HCT116 (cell line): ENCODE measurements around the gene BICD2. TPM values are rescaled to one million over a fixed set of nuclear protein-coding genes. Genes with fewer than 3 reads are reported as not detected.

Experiments
- ATAC-seq: fragments of 200-7000 bp; cut with Tn5 transposase; 2 replicates; pipeline ENCODE4 v1.9.1; 2020; ENCODE audit warnings: mild to moderate bottlenecking, moderate library complexity
- BruUV-seq: library from RNA; stranded (reverse); fragments of 400-500 nt; replicated peaks from 2 replicates; lab custom pipeline; 2021; lab: Mats Ljungman, UMichigan
- CTCF ChIA-PET: fragments of 300-600 bp; sonication (Branson Sonifier 250); formaldehyde crosslinking; loops from one replicate; lab custom pipeline; 2021; ENCODE audit warnings: antibody characterized with exemption; lab: Charles Lee
- POLR2A ChIA-PET: fragments of 300-600, 350-600 bp; sonication (Branson Sonifier 250); formaldehyde crosslinking; loops from one replicate; lab custom pipeline; 2021; ENCODE audit warnings: antibody characterized with exemption; lab: Charles Lee
- RAD21 ChIA-PET, 2 experiments: fragments of 300-600 bp; sonication (Branson Sonifier 250); formaldehyde crosslinking; loops; one replicate each; lab custom pipeline; 2023; ENCODE audit warnings: low total read pairs in 2 of 2; ENCODE audit not compliant: uncharacterized antibody in 2 of 2, unreplicated experiment in 2 of 2, low non-redundant PET in 1 of 2; lab: Charles Lee
- DNase-seq: peaks from one replicate; pipeline ENCODE4 v3.0.0-alpha.2; 2010; ENCODE audit warnings: low read depth, low spot score
- H2AFZ ChIP-seq: fragments of 200-600 bp; shearing (Covaris generic), sonication (generic); 2 replicates; pipeline ENCODE4 v1.6.1; 2017; ENCODE audit warnings: low read depth, mixed run types, mixed read lengths, antibody characterized with exemption, low read length; ENCODE audit not compliant: poor library complexity, severe bottlenecking
- H3K27ac ChIP-seq: 2 replicates; pipeline ENCODE4 v1.5.1; 2012; ENCODE audit warnings: low read depth, low read length
- H3K27me3 ChIP-seq: fragments of 200-600 bp; sonication (generic); 2 replicates; pipeline ENCODE4 v1.6.1; 2016; ENCODE audit warnings: mixed run types, low read length, mixed read lengths; ENCODE audit not compliant: insufficient read depth
- H3K36me3 ChIP-seq, 2 experiments: fragments of 200-500 bp in 1 of 2; fragments of 200-600 bp in 1 of 2; sonication (Bioruptor generic) in 1 of 2; sonication (generic) in 1 of 2; 2 replicates each; pipeline versions ENCODE4 v1.5.1 to v1.6.1; 2014 to 2016; ENCODE audit warnings: low read length in 2 of 2, inconsistent platforms in 1 of 2, mixed read lengths in 1 of 2, mixed run types in 1 of 2; ENCODE audit not compliant: insufficient read depth in 2 of 2, control insufficient read depth in 1 of 2
- H3K4me1 ChIP-seq, 2 experiments: fragments of 200-600 bp in 1 of 2; sonication (generic) in 1 of 2; 2 replicates each; pipeline versions ENCODE4 v1.5.1 to v1.6.1; 2012 to 2017; ENCODE audit warnings: low read length in 2 of 2, inconsistent platforms in 1 of 2, mild to moderate bottlenecking in 1 of 2, mixed read lengths in 1 of 2, mixed run types in 1 of 2, moderate library complexity in 1 of 2; ENCODE audit not compliant: insufficient read depth in 2 of 2, control insufficient read depth in 1 of 2
- H3K4me2 ChIP-seq: fragments of 200-600 bp; sonication (generic); 2 replicates; pipeline ENCODE4 v1.6.1; 2017; ENCODE audit warnings: mixed run types, low read length, mixed read lengths
- H3K4me3 ChIP-seq, 2 experiments: fragments of 200-600 bp in 1 of 2; sonication (generic) in 1 of 2; replicated peaks in 1 of 2; 2 replicates each; pipeline ENCODE4 v1.5.1; 2011 to 2016; ENCODE audit warnings: low read length in 2 of 2, control low read depth in 1 of 2, low read depth in 1 of 2, mild to moderate bottlenecking in 1 of 2, mixed read lengths in 1 of 2, mixed run types in 1 of 2
- H3K79me2 ChIP-seq: fragments of 200-600 bp; sonication (generic); 2 replicates; pipeline ENCODE4 v1.6.1; 2017; ENCODE audit warnings: mild to moderate bottlenecking, mixed run types, low read length, moderate library complexity, mixed read lengths; ENCODE audit not compliant: insufficient read depth
- H3K9ac ChIP-seq: fragments of 200-600 bp; sonication (generic); 2 replicates; pipeline ENCODE4 v1.6.1; 2016; ENCODE audit warnings: low read length, mixed read lengths
- H3K9me2 ChIP-seq: fragments of 200-600 bp; sonication (generic), shearing (Covaris generic); 2 replicates; pipeline ENCODE4 v1.6.1; 2017; ENCODE audit warnings: mixed run types, mild to moderate bottlenecking, moderate library complexity; ENCODE audit not compliant: insufficient read depth
- H3K9me3 ChIP-seq, 2 experiments: fragments of 200-500 bp in 1 of 2; fragments of 200-600 bp in 1 of 2; sonication (Bioruptor generic) in 1 of 2; sonication (generic) in 1 of 2; 2 replicates each; pipeline ENCODE4 v1.6.1; 2014 to 2017; ENCODE audit warnings: low read length in 2 of 2, mixed read lengths in 2 of 2, inconsistent platforms in 1 of 2, low read depth in 1 of 2, mild to moderate bottlenecking in 1 of 2, mixed run types in 1 of 2, moderate library complexity in 1 of 2; ENCODE audit not compliant: control insufficient read depth in 1 of 2, insufficient read depth in 1 of 2
- H4K20me1 ChIP-seq: fragments of 200-600 bp; sonication (generic), shearing (Covaris generic); 2 replicates; pipeline ENCODE4 v1.6.1; 2017; ENCODE audit warnings: mixed run types, mild to moderate bottlenecking, moderate library complexity; ENCODE audit not compliant: insufficient read depth
- CEBPB ChIP-seq: IDR thresholded peaks from 2 replicates; pipeline ENCODE4 v1.6.1; 2012; ENCODE audit warnings: low read depth
- EGR1 ChIP-seq: IDR thresholded peaks from 2 replicates; pipeline ENCODE4 v1.6.1; 2012; ENCODE audit warnings: low read depth
- ELF1 ChIP-seq: IDR thresholded peaks from 2 replicates; pipeline ENCODE4 v1.6.1; 2012; ENCODE audit warnings: low read depth, borderline replicate concordance
- FOSL1 ChIP-seq: IDR thresholded peaks from 2 replicates; pipeline ENCODE4 v1.6.1; 2012; ENCODE audit warnings: low read depth
- JUND ChIP-seq: IDR thresholded peaks from 2 replicates; pipeline ENCODE4 v1.6.1; 2012
- POLR2A ChIP-seq: IDR thresholded peaks from 2 replicates; pipeline ENCODE4 v1.7.0; 2011; ENCODE audit warnings: borderline replicate concordance; ENCODE audit not compliant: insufficient read depth, insufficient read length; ENCODE audit errors: extremely low read depth
- RAD21 ChIP-seq: IDR thresholded peaks from 2 replicates; pipeline ENCODE4 v1.6.1; 2012; ENCODE audit warnings: low read depth, mild to moderate bottlenecking
- ZFX ChIP-seq: fragments of 450-650 bp; IDR thresholded peaks from 2 replicates; pipeline ENCODE4 v1.6.1; 2017
- intact Hi-C: fragments of 100-400 bp; cut with micrococcal nuclease; formaldehyde crosslinking; loops from 2 replicates; pipeline ENCODE4 v1.10.0; 2022
- total RNA-seq: library from RNA; stranded (reverse); gene quantifications from one replicate; pipeline ENCODE4 v1.2.1, GENCODE V29; 2021; ENCODE audit not compliant: unreplicated experiment
- TF ChIP-seq, protein P1 (sequence below), 3 experiments: fragments of 200-600 bp in 1 of 3; sonication (generic) in 1 of 3; IDR thresholded peaks in 2 of 3; conservative IDR thresholded peaks in 1 of 3; 2 replicates each; pipeline ENCODE4 v1.5.1; 2012 to 2017; ENCODE audit warnings: low read depth in 2 of 3, low read length in 2 of 3, antibody characterized with exemption in 1 of 3, borderline replicate concordance in 1 of 3, control low read depth in 1 of 3, mild to moderate bottlenecking in 1 of 3, mixed read lengths in 1 of 3, mixed run types in 1 of 3, moderate library complexity in 1 of 3; ENCODE audit not compliant: insufficient read depth in 1 of 3

The BICD2 gene
- total RNA-seq, 1 experiment from 2014 or later, result 23.4 TPM

DNA sequence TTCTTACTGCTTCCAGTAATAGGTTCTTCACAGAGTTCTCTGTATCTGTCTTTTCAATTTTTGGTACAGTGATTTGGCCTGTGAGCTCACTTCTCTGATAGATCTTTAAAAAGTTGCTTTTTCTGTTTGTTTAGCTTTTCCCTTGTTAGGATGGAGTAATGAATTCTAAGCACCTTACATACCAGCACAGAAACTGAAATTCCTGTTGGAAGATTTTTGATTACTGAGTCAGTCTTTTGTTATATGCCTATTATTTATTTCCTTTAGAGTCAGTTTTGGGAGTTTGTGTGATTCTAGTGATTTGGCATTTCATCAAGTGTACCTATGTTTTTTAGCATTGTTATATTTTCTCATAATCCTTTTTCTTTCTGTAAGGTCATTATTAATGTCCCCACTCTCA, 57.1 kb downstream of the BICD2 start:
- DNase-seq, result no peak
- no peak overlapping the region for H3K27ac ChIP-seq

More for the DNA sequence above, 57.1 kb downstream of the BICD2 start:
- no peaks in the 10 kb centered on the region for H3K27me3 ChIP-seq
- no peak overlapping the region for H3K4me2 ChIP-seq
- H3K4me1 ChIP-seq, result peaks cover 0 to 21% of the 10 kb centered on the region in 2 experiments; a peak in 3 of 4 replicates
- no peak overlapping the region for H2AFZ ChIP-seq
- no peaks in the 10 kb centered on the region for H3K79me2 ChIP-seq
- H3K4me3 ChIP-seq, result no peak overlapping the region
- ChIA-PET RAD21 (no interaction called here), POLR2A (no interaction called here), CTCF (interaction anchor here (1.1 to 2.9 kb wide), 3 partner anchors 37 to 572 kb away, joined by 3 to 9 read pairs (median 4); no protein-coding TSS in a partner anchor)
- peaks cover 6% of the 10 kb centered on the region in 2 experiments; a peak in 2 of 4 replicates for H3K36me3 ChIP-seq
- H3K9me3 ChIP-seq, result no peaks in the 10 kb centered on the region
- TF ChIP-seq FOSL1, result no peak
- TF ChIP-seq EGR1, result no peak
- TF ChIP-seq ZFX, result no peak
- TF ChIP-seq RAD21, result no peak
- TF ChIP-seq ELF1, result no peak
- TF ChIP-seq POLR2A, result no peak
- TF ChIP-seq, protein P1, sequence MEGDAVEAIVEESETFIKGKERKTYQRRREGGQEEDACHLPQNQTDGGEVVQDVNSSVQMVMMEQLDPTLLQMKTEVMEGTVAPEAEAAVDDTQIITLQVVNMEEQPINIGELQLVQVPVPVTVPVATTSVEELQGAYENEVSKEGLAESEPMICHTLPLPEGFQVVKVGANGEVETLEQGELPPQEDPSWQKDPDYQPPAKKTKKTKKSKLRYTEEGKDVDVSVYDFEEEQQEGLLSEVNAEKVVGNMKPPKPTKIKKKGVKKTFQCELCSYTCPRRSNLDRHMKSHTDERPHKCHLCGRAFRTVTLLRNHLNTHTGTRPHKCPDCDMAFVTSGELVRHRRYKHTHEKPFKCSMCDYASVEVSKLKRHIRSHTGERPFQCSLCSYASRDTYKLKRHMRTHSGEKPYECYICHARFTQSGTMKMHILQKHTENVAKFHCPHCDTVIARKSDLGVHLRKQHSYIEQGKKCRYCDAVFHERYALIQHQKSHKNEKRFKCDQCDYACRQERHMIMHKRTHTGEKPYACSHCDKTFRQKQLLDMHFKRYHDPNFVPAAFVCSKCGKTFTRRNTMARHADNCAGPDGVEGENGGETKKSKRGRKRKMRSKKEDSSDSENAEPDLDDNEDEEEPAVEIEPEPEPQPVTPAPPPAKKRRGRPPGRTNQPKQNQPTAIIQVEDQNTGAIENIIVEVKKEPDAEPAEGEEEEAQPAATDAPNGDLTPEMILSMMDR (IDR thresholded peaks at IDR 0.05 in 2 of 3, conservative IDR thresholded peaks at IDR 0.05 in 1 of 3; ENCODE audit: borderline replicate concordance in 1 of 3, insufficient read depth in 1 of 3, low read depth in 2 of 3, low read length in 2 of 3), result no peak
- no peak for TF ChIP-seq CEBPB
- TF ChIP-seq JUND, result no peak
- H3K9ac ChIP-seq, result no peak overlapping the region
- ATAC-seq, result no peak
- no peaks in the 10 kb centered on the region for H3K9me2 ChIP-seq
- intact Hi-C loops, result no loop called here
- BruUV-seq, result no TSS peak
- no peaks in the 10 kb centered on the region for H4K20me1 ChIP-seq
